H9 (cell line): ENCODE data around the gene TRIM9. TPM values are rescaled to one million over a fixed set of nuclear protein-coding genes. Genes with fewer than 3 reads are reported as not detected.
A peak's percentile ranks its signal among the peaks of the same experiment; 100 is the strongest.

Experiments
- DNase-seq: peaks from one replicate; pipeline ENCODE4 v3.0.0-alpha.2; 2017
- H2AFZ ChIP-seq: one replicate; pipeline ENCODE4 v1.6.1; 2013; ENCODE audit warnings: mild to moderate bottlenecking, low read length, control low read depth, moderate library complexity
- H2AK5ac ChIP-seq: 2 replicates; pipeline ENCODE4 v1.6.1; 2013; ENCODE audit warnings: low read length, control low read depth, mixed read lengths; ENCODE audit not compliant: insufficient read length
- H2BK120ac ChIP-seq: one replicate; pipeline ENCODE4 v1.6.1; 2013; ENCODE audit warnings: low read depth, mild to moderate bottlenecking, low read length, control low read depth, inconsistent platforms; ENCODE audit not compliant: poor library complexity, severe bottlenecking
- H2BK12ac ChIP-seq: 2 replicates; pipeline ENCODE4 v1.6.1; 2013; ENCODE audit warnings: low read length, control low read depth, mixed read lengths, low read depth; ENCODE audit not compliant: insufficient read length
- H2BK15ac ChIP-seq: 2 replicates; pipeline ENCODE4 v1.6.1; 2013; ENCODE audit warnings: low read depth, low read length, control low read depth
- H2BK20ac ChIP-seq: one replicate; pipeline ENCODE4 v1.6.1; 2013; ENCODE audit warnings: low read depth, mild to moderate bottlenecking, low read length, control low read depth, inconsistent platforms; ENCODE audit not compliant: poor library complexity, severe bottlenecking
- H2BK5ac ChIP-seq: 2 replicates; pipeline ENCODE4 v1.6.1; 2013; ENCODE audit warnings: low read length, control low read depth, mixed read lengths; ENCODE audit not compliant: insufficient read length
- H3K14ac ChIP-seq: 2 replicates; pipeline ENCODE4 v1.6.1; 2013; ENCODE audit warnings: low read length, control low read depth; ENCODE audit not compliant: insufficient read depth
- H3K18ac ChIP-seq: 2 replicates; pipeline ENCODE4 v1.6.1; 2013; ENCODE audit warnings: low read depth, mild to moderate bottlenecking, mixed read lengths, low read length, control low read depth; ENCODE audit not compliant: insufficient read length
- H3K23ac ChIP-seq: 2 replicates; pipeline ENCODE4 v1.6.1; 2013; ENCODE audit warnings: low read length, control low read depth, mixed read lengths, low read depth; ENCODE audit not compliant: insufficient read length
- H3K23me2 ChIP-seq: 2 replicates; pipeline ENCODE4 v1.6.1; 2013; ENCODE audit warnings: low read depth, mild to moderate bottlenecking, mixed read lengths, low read length, control low read depth; ENCODE audit not compliant: insufficient read length, poor library complexity, severe bottlenecking
- H3K27ac ChIP-seq: 2 replicates; pipeline ENCODE4 v1.5.1; 2013; ENCODE audit warnings: low read length, control low read depth, mixed read lengths, low read depth; ENCODE audit not compliant: insufficient read length
- H3K27me3 ChIP-seq: 2 replicates; pipeline ENCODE4 v1.6.1; 2013; ENCODE audit warnings: low read length, control low read depth, inconsistent platforms; ENCODE audit not compliant: insufficient read depth
- H3K4ac ChIP-seq: 2 replicates; pipeline ENCODE4 v1.6.1; 2013; ENCODE audit warnings: low read depth, mild to moderate bottlenecking, control low read depth, inconsistent platforms, low read length, moderate library complexity
- H3K4me1 ChIP-seq: 2 replicates; pipeline ENCODE4 v1.6.1; 2013; ENCODE audit warnings: low read length, control low read depth, inconsistent platforms; ENCODE audit not compliant: insufficient read depth
- H3K4me2 ChIP-seq: 2 replicates; pipeline ENCODE4 v1.6.1; 2013; ENCODE audit warnings: low read length, control low read depth, mixed read lengths; ENCODE audit not compliant: insufficient read length, insufficient read depth
- H3K56ac ChIP-seq: 2 replicates; pipeline ENCODE4 v1.6.1; 2013; ENCODE audit warnings: low read depth, mild to moderate bottlenecking, mixed read lengths, low read length, control low read depth; ENCODE audit not compliant: insufficient read length
- H3K79me1 ChIP-seq: 2 replicates; pipeline ENCODE4 v1.6.1; 2013; ENCODE audit warnings: low read depth, mild to moderate bottlenecking, moderate library complexity, low read length, control low read depth, inconsistent platforms; ENCODE audit not compliant: insufficient read depth, poor library complexity, severe bottlenecking
- H3K79me2 ChIP-seq: 2 replicates; pipeline ENCODE4 v1.6.1; 2013; ENCODE audit warnings: low read length, control low read depth, inconsistent platforms; ENCODE audit not compliant: insufficient read depth
- H3K9ac ChIP-seq: 2 replicates; pipeline ENCODE4 v1.6.1; 2013; ENCODE audit warnings: low read length, control low read depth, mixed read lengths; ENCODE audit not compliant: insufficient read length; ENCODE audit errors: extremely low read depth
- H3K9me3 ChIP-seq: one replicate; pipeline ENCODE4 v1.6.1; 2013; ENCODE audit warnings: low read depth, low read length, inconsistent platforms; ENCODE audit not compliant: control insufficient read depth
- H3T11ph ChIP-seq: one replicate; pipeline ENCODE4 v1.6.1; 2013; ENCODE audit warnings: mild to moderate bottlenecking, low read length, control low read depth, inconsistent platforms
- H4K20me1 ChIP-seq: one replicate; pipeline ENCODE4 v1.6.1; 2013; ENCODE audit not compliant: control insufficient read depth, insufficient read length, insufficient read depth
- H4K5ac ChIP-seq: 2 replicates; pipeline ENCODE4 v1.6.1; 2013; ENCODE audit warnings: low read depth, mild to moderate bottlenecking, mixed read lengths, low read length, control low read depth; ENCODE audit not compliant: insufficient read length
- H4K8ac ChIP-seq: replicated peaks from 2 replicates; pipeline ENCODE4 v1.6.1; 2013; ENCODE audit warnings: low read length, control low read depth, mixed read lengths, low read depth; ENCODE audit not compliant: insufficient read length
- H4K91ac ChIP-seq: 2 replicates; pipeline ENCODE4 v1.6.1; 2013; ENCODE audit warnings: low read depth, mild to moderate bottlenecking, moderate library complexity, mixed read lengths, low read length, control low read depth; ENCODE audit not compliant: insufficient read length
- H3K27ac Mint-ChIP-seq, 3 experiments: 2 replicates in 2 of 3; 3 replicates in 1 of 3; pipeline ENCODE4 v1.8.0; 2020 to 2021; ENCODE audit warnings: mixed read lengths in 3 of 3, mild to moderate bottlenecking in 1 of 3, moderate library complexity in 1 of 3
- H3K27me3 Mint-ChIP-seq: 2 replicates; pipeline ENCODE4 v1.8.0; 2021; ENCODE audit warnings: low read depth, mild to moderate bottlenecking, moderate library complexity, mixed read lengths
- H3K36me3 Mint-ChIP-seq, 3 experiments: 2 replicates in 2 of 3; 3 replicates in 1 of 3; pipeline ENCODE4 v1.8.0; 2020 to 2021; ENCODE audit warnings: low read depth in 3 of 3, mixed read lengths in 3 of 3; ENCODE audit not compliant: insufficient read depth in 1 of 3
- H3K4me1 Mint-ChIP-seq, 2 experiments: 2 replicates each; pipeline ENCODE4 v1.8.0; 2020; ENCODE audit warnings: mixed read lengths in 2 of 2
- H3K4me3 Mint-ChIP-seq, 2 experiments: 2 replicates in 1 of 2; 3 replicates in 1 of 2; pipeline ENCODE4 v1.8.0; 2020 to 2021; ENCODE audit warnings: mild to moderate bottlenecking in 2 of 2, mixed read lengths in 2 of 2, moderate library complexity in 1 of 2
- H3K9me3 Mint-ChIP-seq, 2 experiments: 2 replicates in 1 of 2; 3 replicates in 1 of 2; pipeline ENCODE4 v1.8.0; 2020; ENCODE audit warnings: mild to moderate bottlenecking in 2 of 2, mixed read lengths in 2 of 2, moderate library complexity in 1 of 2
- CTCF ChIP-seq: fragments of 200-600 bp; sonication (generic); conservative IDR thresholded peaks from 3 replicates; pipeline ENCODE4 v1.8.0; 2021; ENCODE audit warnings: antibody characterized with exemption, mild to moderate bottlenecking
- WGBS: extraction: QIAGEN DNeasy Blood & Tissue Kit; methylation state at CpG from one replicate; pipeline ENCODE4 v1.1.7; 2013; ENCODE audit warnings: missing lambda C conversion rate, low lambda C conversion rate, mixed read lengths; ENCODE audit not compliant: insufficient read length; ENCODE audit errors: extremely low coverage; 5-methylcytosine and 5-hydroxymethylcytosine counted together
- total RNA-seq: library from RNA; stranded (reverse); gene quantifications from 2 replicates; pipeline ENCODE4 v1.2.1, GENCODE V29; 2021

The TRIM9 gene
- total RNA-seq, 1 experiment from 2014 or later: 0.98 TPM

- H3K23me2 ChIP-seq: peaks cover 22% of the 10 kb centered on the region
- H4K20me1 ChIP-seq: no peaks in the 10 kb centered on the region
- Mint-ChIP-seq H3K36me3 (no peaks in the 10 kb centered on the region), H3K27me3 (peaks cover 62% of the 10 kb centered on the region), H3K9me3 (no peaks in the 10 kb centered on the region), H3K27ac (no peak overlapping the region; a peak in 2 of 7 replicates), H3K4me1 (peaks cover 17 to 20% of the 10 kb centered on the region in 2 experiments), H3K4me3 (peak overlapping the region; percentile 77 to 90)
- TF ChIP-seq CTCF: no peak
- H3K18ac ChIP-seq: no peak overlapping the region
- no peak overlapping the region for H3K14ac ChIP-seq
- H2BK15ac ChIP-seq: no peak overlapping the region
- H2BK5ac ChIP-seq: no peak overlapping the region
- H3K4me2 ChIP-seq: peak overlapping the region; percentile 80
- H4K8ac ChIP-seq: no peak overlapping the region
- H2BK120ac ChIP-seq: no peak overlapping the region
- no peak overlapping the region for H3K27ac ChIP-seq
- H3T11ph ChIP-seq: no peak overlapping the region
- no peak overlapping the region for H3K4ac ChIP-seq
- H2AK5ac ChIP-seq: no peak overlapping the region
- no peak overlapping the region for H3K56ac ChIP-seq
- no peak overlapping the region for H2BK20ac ChIP-seq
- no peak overlapping the region for H2BK12ac ChIP-seq
- H3K4me1 ChIP-seq: no peaks in the 10 kb centered on the region; the same call in 1 of the 2 replicates
- no peak overlapping the region for H3K23ac ChIP-seq
- H4K5ac ChIP-seq: no peak overlapping the region
- no peaks in the 10 kb centered on the region for H3K9me3 ChIP-seq
- H3K79me1 ChIP-seq: no peaks in the 10 kb centered on the region
- no CpG with 5 or more reads among the region's 19 CpGs for WGBS
- peak; percentile 30 for DNase-seq
- peak overlapping the region; percentile 4 for H3K9ac ChIP-seq
- H3K27me3 ChIP-seq: peaks cover 18% of the 10 kb centered on the region
- H4K91ac ChIP-seq: no peak overlapping the region
- H3K79me2 ChIP-seq: no peaks in the 10 kb centered on the region
- H2AFZ ChIP-seq: no peak overlapping the region
Observed at GRCh38 chr14:51095854-51096823, 1.2 kb upstream of the TRIM9 start.
